Upper lobe of left lung (tissue), 4 donors: ENCODE measurements around the gene PADI4.

Source experiments
- CTCF ChIP-seq, 6 experiments: fragments of 450-650 bp in 4 of 6; fragments of 200-600 bp in 2 of 6; sonication (generic) in 2 of 6; IDR thresholded peaks; one replicate each; pipeline ENCODE4 v1.5.1; 2016 to 2019; ENCODE audit warnings: antibody characterized with exemption in 6 of 6
- EP300 ChIP-seq, 4 donors: sonication (generic); formaldehyde crosslinking; IDR thresholded peaks; one replicate each; pipeline ENCODE4 v1.5.1; 2017; ENCODE audit warnings: antibody characterized with exemption in 4 of 4, control low read depth in 2 of 4
- POLR2A ChIP-seq, 4 donors: fragments of 450-650 bp; IDR thresholded peaks; one replicate each; pipeline ENCODE4 v1.5.1; 2016 to 2017; ENCODE audit warnings: antibody characterized with exemption in 4 of 4, mild to moderate bottlenecking in 2 of 4
- POLR2AphosphoS5 ChIP-seq, 2 donors: sonication (generic); formaldehyde crosslinking; IDR thresholded peaks; one replicate each; pipeline ENCODE4 v1.5.1; 2017; ENCODE audit warnings: antibody characterized with exemption in 2 of 2

- no peak for TF ChIP-seq CTCF (IDR thresholded peaks at IDR 0.05)
- TF ChIP-seq POLR2AphosphoS5 (IDR thresholded peaks at IDR 0.05) = no peak
- TF ChIP-seq POLR2A (IDR thresholded peaks at IDR 0.05) = no peak
- no peak for TF ChIP-seq EP300 (IDR thresholded peaks at IDR 0.05)
Observed at GRCh38 chr1:17282836-17283235, 25.2 kb upstream of the PADI4 start.
